GM18526 (cell line): ENCODE measurements around the gene ARL4D.

Source experiments
- POLR2A ChIP-seq: IDR thresholded peaks from 3 replicates; pipeline ENCODE4 v1.6.1; 2011; ENCODE audit not compliant: insufficient read length; ENCODE audit errors: extremely low read depth

The ARL4D gene

GRCh38 chr17:43405861-43406260 is 7.1 kb downstream of the ARL4D start:
- TF ChIP-seq POLR2A, result no peak

- TF ChIP-seq POLR2A, result no peak
Observed at GRCh38 chr17:43406676-43407645, 8.2 kb downstream of the ARL4D start.

- TF ChIP-seq POLR2A, result no peak
Observed at GRCh38 chr17:43409131-43409530, 10.3 kb downstream of the ARL4D start.

GRCh38 chr17:43410557-43411368 is 12.0 kb downstream of the ARL4D start:
- no peak for TF ChIP-seq POLR2A

GRCh38 chr17:43411369-43411677 is 12.5 kb downstream of the ARL4D start:
- TF ChIP-seq POLR2A, result no peak

- TF ChIP-seq POLR2A, result no peak
Observed at GRCh38 chr17:43411749-43412148, 13.0 kb downstream of the ARL4D start.

GRCh38 chr17:43412166-43412565 is 13.4 kb downstream of the ARL4D start:
- TF ChIP-seq POLR2A, result no peak

GRCh38 chr17:43416998-43417890 is 18.5 kb downstream of the ARL4D start:
- TF ChIP-seq POLR2A, result no peak

GRCh38 chr17:43418441-43419374 is 19.9 kb downstream of the ARL4D start:
- no peak for TF ChIP-seq POLR2A

- no peak for TF ChIP-seq POLR2A
Observed at GRCh38 chr17:43423777-43424455, 25.1 kb downstream of the ARL4D start.

GRCh38 chr17:43427362-43428043 is 28.7 kb downstream of the ARL4D start:
- TF ChIP-seq POLR2A, result no peak

GRCh38 chr17:43428524-43428923 is 29.7 kb downstream of the ARL4D start:
- TF ChIP-seq POLR2A, result no peak

- no peak for TF ChIP-seq POLR2A
Observed at GRCh38 chr17:43430936-43431713, 32.3 kb downstream of the ARL4D start.
